GM19035 (cell line): ENCODE results near the gene ATP7B.

Experiments
- ATAC-seq: cut with Tn5 transposase; IDR thresholded peaks from one replicate; pipeline ENCODE4 v1.9.1; 2021; ENCODE audit not compliant: unreplicated experiment

Gene ATP7B

GRCh38 chr13:51953347-51954195, 57.7 kb downstream of the ATP7B start:
- ATAC-seq: no peak

- no peak for ATAC-seq
These were observed 60.5 kb downstream of the ATP7B start for GRCh38 chr13:51950722-51951121.

- ATAC-seq: no peak
These were observed 65.0 kb downstream of the ATP7B start for GRCh38 chr13:51946163-51946669.

- no peak for ATAC-seq
These were observed 66.1 kb downstream of the ATP7B start for GRCh38 chr13:51945149-51945548.

DNA sequence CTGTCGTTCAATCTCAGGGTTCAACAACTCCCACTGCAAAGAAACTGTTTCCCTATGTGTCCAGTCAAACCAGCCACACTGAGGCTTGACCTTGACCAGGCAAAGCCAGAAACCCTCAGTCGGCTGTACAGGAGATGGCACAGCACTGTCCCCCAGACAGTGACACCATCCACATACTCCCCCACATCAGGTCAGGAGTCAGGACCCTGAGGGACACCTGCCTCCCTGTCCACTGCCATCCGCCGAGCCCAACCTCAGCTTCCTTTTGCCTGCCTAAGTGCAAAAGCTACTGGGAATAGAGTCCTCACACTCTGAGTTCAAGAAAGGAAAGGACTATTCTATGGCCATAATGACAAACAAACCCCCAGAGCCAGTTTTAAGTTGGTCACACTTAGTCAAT, 66.8 kb downstream of the ATP7B start:
- ATAC-seq: no peak

DNA sequence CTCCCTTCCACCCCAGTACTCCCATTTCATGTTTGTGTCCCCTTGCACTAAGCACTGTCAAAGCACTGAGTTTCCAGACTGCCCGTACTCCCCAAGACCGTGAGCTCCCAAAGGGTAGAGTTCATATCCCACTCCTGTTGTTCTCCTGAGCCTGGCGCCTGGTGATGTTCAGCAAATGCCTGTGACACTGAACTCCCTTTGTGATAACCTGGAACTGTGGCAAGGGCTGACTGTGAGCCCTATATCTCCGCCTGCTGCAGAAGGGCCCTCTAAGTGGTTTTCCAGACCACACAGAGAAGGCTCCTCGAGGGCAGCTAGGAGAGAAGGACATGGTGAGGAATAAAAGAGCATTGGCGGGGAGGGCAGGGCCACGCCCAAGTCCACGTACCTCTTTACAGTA, 67.5 kb downstream of the ATP7B start:
- ATAC-seq: no peak

GRCh38 chr13:51942189-51942588, 69.1 kb downstream of the ATP7B start:
- no peak for ATAC-seq

- no peak for ATAC-seq
These were observed 72.8 kb downstream of the ATP7B start for GRCh38 chr13:51938454-51938853.

DNA sequence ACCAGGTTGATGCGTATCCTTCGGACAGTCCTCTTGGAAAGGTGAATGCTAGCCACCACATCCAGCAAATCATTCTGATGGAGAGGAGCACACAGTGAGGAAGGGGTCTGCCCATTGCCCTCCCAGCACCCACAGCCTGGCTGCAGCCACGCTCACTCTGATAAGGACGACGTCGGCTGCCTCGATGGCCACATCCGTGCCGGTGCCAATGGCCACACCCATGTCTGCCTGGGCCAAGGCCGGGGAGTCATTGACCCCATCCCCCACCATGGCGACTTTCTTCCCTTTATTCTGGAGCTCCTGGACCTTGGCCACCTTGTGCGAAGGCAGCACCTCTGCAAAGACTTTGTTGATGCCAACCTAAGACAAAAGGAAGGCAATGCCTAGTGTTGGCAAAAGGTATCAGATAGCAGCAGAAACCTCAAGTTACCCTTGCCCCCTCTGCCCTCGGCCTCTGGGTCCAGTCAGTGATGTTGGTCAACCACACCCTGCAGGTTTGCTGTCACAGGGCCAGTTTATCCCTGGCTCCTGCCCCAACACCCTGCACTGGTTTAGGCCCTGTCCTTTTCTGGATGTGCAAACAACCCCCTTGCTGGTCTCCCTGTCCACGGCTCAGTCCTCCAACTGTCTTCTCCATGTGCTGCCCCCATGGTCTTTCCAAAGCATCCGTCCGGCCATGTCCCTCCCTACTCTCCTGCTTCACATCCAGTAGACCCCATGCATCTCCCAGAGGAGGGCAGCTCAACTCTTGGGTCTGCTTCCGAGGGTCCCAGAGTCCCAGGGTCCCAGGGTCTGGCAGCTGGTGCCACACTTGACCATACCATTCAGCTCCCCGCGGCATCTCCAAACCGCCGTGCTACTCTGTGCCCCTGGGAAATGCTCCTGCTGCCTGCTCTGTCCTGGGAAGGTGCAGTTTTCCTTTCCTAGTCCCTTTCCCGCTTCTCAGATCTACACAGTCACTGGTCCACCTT, 73.6 kb downstream of the ATP7B start:
- no peak for ATAC-seq

- ATAC-seq: no peak
These were observed 75.7 kb downstream of the ATP7B start for GRCh38 chr13:51935326-51936171.

DNA sequence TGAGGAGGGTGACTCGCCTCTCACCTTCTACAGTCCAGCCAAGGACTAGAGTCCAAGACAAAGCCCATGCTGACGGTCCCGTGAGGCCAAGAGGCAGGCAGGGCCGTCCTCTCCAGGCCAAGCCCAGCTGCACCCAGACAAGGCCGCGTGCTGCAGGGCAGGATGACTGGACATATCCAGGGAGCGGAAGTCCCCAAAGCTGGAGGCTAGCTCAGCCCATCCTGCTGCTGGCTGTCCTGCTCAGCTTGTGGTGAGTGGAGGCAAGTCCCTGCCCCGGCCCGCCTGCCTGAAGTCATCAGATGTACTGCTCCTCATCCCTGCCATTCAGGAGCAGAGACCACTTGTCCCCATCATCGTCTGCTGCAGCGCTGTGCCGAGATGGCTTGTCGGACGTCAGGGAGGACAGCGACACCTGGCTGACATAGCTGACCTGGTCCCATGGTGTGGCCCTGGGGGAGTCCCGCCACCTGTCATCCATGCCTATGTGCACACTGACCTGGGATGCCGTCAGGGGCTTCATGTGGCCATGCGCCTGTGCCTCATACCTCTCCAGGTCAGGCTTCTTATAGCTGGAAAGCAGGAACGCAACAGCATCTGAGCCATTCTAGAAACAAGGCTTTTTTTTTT, 76.7 kb downstream of the ATP7B start:
- ATAC-seq: no peak

DNA sequence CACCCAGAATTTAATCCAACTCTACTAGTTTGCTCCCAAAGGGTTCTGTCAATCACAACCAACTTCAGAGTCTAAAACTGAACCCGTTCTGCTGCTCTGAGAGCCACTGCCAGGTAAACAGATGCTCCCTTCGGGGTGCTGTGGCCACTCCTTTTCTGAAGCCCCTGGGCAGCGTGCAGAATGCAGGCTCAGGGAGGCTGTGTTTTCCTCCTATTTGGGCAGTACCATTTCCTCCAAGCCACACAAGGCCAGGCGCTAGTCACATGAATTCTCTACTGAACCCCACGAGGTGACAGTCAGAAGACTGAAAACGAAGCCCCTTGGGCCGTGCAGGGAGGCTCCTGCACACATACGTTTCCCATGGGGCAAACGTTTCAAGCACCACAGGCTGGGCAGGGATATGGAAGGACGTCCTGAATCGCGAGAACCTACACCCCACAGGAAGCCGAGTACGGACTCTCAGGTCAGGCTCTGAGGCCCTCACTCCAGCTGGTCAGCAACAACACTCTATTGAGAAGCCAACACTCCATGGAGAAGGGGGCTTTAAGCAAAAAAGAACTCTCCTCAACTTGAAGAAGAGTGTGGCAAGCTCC, 77.7 kb downstream of the ATP7B start:
- no peak for ATAC-seq

DNA sequence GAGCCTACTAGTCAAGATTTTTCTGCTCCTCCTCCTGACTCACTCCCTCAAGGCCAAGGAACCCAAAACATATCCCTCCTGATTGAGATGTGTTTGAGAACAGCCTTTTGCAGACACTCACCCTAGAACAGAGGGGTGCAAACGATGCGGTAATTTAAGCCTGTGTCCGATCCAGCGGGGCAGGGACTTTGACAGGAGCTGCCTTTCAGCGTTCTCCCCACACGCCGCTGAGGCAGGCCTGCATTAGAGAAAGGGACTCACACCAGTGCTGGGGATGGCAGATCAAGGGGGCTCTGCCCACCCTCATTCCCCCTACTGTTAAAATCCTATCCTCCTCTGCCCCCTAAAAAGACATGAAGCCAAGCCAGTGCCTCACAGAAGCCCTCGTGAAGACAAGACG, 79.0 kb downstream of the ATP7B start:
- no peak for ATAC-seq

DNA sequence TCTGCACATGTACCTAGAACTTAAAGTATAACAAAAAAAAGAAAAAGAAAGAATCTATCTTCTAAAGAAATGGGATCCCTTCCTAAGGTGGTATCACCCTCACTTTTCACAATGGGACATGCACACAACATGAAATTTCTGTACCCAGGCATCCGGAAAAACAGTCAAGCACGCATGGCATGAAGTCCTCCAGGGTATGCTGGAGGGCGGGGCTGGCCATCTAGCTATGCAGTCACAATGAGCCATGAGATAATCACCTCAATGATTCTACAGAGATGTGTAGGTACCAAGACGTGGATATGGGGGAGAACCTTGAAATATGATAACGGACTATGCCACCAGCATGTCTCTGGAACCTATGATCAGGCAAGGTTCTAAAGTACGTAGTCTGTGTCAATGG, 79.6 kb downstream of the ATP7B start:
- no peak for ATAC-seq

DNA sequence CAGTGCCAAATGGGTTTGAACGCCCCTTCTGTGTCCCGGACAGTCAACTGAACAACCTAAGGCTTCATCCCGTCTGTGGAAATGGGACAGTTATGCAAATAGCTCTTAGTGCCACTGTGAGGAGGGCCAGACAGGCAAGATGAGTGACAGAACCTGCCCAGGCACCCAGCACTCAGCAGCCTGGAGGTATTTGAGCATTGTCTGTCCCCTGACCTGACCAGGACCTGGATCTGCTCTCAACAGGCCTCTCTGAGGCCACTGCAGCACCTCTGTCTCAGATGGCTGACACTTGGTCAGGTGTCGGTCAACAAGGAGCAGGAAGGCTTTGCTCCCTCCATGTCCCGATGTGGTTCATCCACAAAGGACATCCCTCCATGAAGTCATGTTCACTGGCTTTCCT, 81.6 kb downstream of the ATP7B start:
- no peak for ATAC-seq

- no peak for ATAC-seq
These were observed 83.0 kb downstream of the ATP7B start for GRCh38 chr13:51928231-51928630.

DNA sequence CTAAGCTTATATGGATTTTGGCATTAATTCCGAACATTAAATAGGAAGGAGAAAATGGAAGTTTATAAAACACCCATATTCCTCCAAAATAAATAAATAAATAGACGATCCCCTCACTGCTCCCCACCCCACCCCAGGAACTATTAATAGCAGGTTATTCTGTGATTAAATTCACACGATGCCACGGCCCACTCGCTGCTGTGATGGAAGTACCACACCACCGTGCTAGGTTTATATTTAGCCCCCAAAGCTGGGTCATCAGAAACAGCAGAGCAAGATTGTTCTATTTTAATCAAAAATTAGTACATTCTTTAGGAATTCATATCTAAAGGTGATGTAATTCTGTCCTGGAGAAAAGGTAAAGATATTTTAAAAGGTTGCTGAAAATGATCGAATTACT, 84.1 kb downstream of the ATP7B start:
- no peak for ATAC-seq

DNA sequence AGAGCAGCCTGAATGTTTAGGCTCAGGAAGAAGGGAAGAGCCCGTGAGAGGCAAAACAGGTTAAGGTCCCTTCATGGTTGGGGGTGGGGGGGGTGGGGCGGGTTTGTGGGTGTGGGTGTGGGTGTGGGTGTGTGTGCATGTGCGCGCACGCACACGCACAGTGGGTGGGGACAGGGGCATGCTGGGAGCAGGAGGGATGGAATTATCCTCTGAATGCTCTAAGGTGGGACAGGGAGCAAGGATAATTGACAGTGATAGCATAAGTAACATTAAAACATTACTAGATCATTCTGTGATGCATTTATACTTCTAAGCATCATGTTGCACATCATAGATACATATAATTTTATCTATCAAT, 84.7 kb downstream of the ATP7B start:
- ATAC-seq: no peak

DNA sequence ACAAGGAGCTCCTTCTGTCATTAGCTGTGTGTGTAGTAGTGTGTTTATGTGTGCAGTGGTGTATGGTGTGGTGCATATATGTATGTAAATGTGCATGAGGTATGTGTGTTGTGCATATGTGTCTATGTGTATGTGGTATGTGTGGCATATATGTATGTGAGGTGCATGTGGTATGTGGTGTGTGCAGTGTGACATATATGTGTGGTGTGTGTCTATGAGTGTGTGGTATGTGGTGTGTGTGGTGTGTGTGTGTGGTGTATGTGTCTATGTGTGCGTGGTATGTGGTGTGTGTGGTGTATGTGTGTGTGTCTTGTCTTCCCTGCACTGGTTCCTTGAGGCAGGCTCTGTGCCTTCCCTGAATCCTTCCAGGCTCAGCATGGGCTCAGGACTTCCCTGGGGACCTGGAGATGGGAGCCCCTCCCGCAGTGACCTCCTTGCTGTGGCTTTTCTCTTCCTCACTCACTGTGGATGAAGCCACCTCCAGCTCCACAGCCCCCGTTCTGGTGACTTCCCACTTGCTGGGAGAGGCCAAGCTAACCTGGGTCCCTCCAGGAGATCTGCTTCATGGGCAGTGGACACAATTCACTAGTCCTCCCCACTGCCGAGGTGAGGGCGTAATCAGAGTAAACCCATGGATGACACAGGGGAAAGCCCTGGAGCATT, 85.3 kb downstream of the ATP7B start:
- no peak for ATAC-seq
